Renal pelvis (tissue), 12 donors: Measurements from ENCODE around the gene DST. TPM values are rescaled to one million over a fixed set of nuclear protein-coding genes. Genes with fewer than 3 reads are reported as not detected.

Source experiments
- DNase-seq: peaks from one replicate; pipeline ENCODE4 v3.0.0-alpha.2; 2013
- long read RNA-seq, 16 experiments: transcript quantifications; one replicate each; lab custom pipeline, GENCODE V29; 2026
- polyA plus RNA-seq, 3 donors: library from polyadenylated mRNA; unstranded; fragments of 120-200 nt; gene quantifications; one replicate each; pipeline ENCODE4 v1.2.1, GENCODE V29; 2013; ENCODE audit not compliant: insufficient read length in 3 of 3

DST gene
- 100 to 1,000 TPM; 197 to 211 (median 198) TPM for polyA plus RNA-seq
- long read RNA-seq, donor 1, partial matches to known transcripts, result 5 of 10 reads
- long read RNA-seq, donor 1, other reads (novel, unspliced or antisense), result 0 of 10 reads
- long read RNA-seq, donor 2, partial matches to known transcripts, result 6 of 14 reads
- long read RNA-seq, donor 2, other reads (novel, unspliced or antisense), result 0 of 14 reads
- long read RNA-seq, donor 3, partial matches to known transcripts, result 19 of 27 reads
- long read RNA-seq, donor 3, other reads (novel, unspliced or antisense), result 0 of 27 reads
- long read RNA-seq, donor 4, partial matches to known transcripts, result 0 of 10 reads
- long read RNA-seq, donor 4, other reads (novel, unspliced or antisense), result 0 of 10 reads
- long read RNA-seq, donor 5, partial matches to known transcripts, result 0 of 2 reads
- long read RNA-seq, donor 5, other reads (novel, unspliced or antisense), result 0 of 2 reads
- long read RNA-seq, donor 6, partial matches to known transcripts, result 22 of 28 reads
- long read RNA-seq, donor 6, other reads (novel, unspliced or antisense), result 0 of 28 reads
- long read RNA-seq, donor 7, full-length matches to known transcripts, result 11 of 11 reads
- long read RNA-seq, donor 7, partial matches to known transcripts, result 0 of 11 reads
- long read RNA-seq, donor 7, other reads (novel, unspliced or antisense), result 0 of 11 reads
- long read RNA-seq, donor 8, transcript DST-211 (4 exons, 2,016 nt), result major isoform, 6 of 14 reads
- long read RNA-seq, donor 8, partial matches to known transcripts, result 5 of 14 reads
- long read RNA-seq, donor 8, other reads (novel, unspliced or antisense), result 0 of 14 reads
- long read RNA-seq, donor 9, partial matches to known transcripts, result 0 of 6 reads
- long read RNA-seq, donor 9, other reads (novel, unspliced or antisense), result 0 of 6 reads
- long read RNA-seq, donor 10, partial matches to known transcripts, result 58 of 68 reads
- long read RNA-seq, donor 10, other reads (novel, unspliced or antisense), result 0 of 68 reads
- long read RNA-seq, donor 11, full-length matches to known transcripts, result 9 of 9 reads
- long read RNA-seq, donor 11, partial matches to known transcripts, result 0 of 9 reads
- long read RNA-seq, donor 11, other reads (novel, unspliced or antisense), result 0 of 9 reads
- long read RNA-seq, donor 12, transcript DST-211 (4 exons, 2,016 nt), result major isoform, 5 of 33 reads
- long read RNA-seq, donor 12, partial matches to known transcripts, result 22 of 33 reads
- long read RNA-seq, donor 12, other reads (novel, unspliced or antisense), result 0 of 33 reads
- long read RNA-seq, donor 13, partial matches to known transcripts, result 0 of 10 reads
- long read RNA-seq, donor 13, other reads (novel, unspliced or antisense), result 0 of 10 reads
- long read RNA-seq, donor 14, full-length matches to known transcripts, result 18 of 30 reads
- long read RNA-seq, donor 14, partial matches to known transcripts, result 12 of 30 reads
- long read RNA-seq, donor 14, other reads (novel, unspliced or antisense), result 0 of 30 reads
- long read RNA-seq, donor 15, full-length matches to known transcripts, result 11 of 11 reads
- long read RNA-seq, donor 15, partial matches to known transcripts, result 0 of 11 reads
- long read RNA-seq, donor 15, other reads (novel, unspliced or antisense), result 0 of 11 reads
- long read RNA-seq, donor 16, partial matches to known transcripts, result 0 of 9 reads
- long read RNA-seq, donor 16, other reads (novel, unspliced or antisense), result 0 of 9 reads

DNA sequence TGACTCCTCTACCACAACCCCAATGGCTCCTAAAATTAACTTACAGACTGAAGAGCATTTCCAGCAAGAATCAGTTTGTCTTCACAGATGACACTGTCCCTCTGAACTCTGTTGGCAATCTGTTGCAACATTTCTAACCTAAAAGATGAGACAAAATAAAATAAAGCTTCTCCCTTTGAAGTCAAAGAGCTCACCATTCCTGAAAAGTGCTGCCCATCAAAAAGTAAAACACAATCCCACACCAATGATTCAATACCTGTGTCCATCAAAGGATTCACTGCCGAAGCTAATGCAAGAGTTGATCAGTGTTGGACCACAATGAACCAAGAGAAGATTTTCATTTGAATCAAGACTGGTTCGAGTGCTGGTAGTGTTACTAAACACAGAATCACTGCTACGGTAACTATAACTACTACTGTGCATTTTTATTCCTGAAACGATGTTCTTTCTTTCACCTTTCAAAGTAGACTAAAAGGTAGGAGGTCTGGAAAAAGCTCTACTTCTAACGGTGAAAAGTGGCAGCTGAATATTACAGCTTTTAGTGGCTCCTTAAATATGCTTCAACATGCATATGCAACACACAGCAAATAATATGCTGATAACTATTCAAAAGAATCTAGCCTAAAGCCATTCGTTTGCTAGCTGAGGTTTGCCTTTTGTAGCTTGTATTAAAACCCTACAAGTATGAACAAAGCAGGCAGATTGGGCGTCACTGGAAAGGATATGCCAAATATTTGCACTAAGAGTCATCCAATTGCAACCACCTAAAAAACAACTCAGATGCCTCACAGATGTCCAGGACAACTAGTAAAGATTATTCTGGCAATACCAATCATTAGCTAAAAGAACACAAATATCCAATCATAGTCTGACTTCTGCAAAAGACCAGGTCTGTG, at the start of gene DST:
TSS of gene DST (minus strand) at position 524 of the 896 bp plus-strand sequence.
- no peak for DNase-seq

- no peak for DNase-seq
Measured at GRCh38 chr6:56691814-56692213, 49.1 kb upstream of the DST start.

GRCh38 chr6:56691286-56691595, 48.6 kb upstream of the DST start:
- no peak for DNase-seq

DNA sequence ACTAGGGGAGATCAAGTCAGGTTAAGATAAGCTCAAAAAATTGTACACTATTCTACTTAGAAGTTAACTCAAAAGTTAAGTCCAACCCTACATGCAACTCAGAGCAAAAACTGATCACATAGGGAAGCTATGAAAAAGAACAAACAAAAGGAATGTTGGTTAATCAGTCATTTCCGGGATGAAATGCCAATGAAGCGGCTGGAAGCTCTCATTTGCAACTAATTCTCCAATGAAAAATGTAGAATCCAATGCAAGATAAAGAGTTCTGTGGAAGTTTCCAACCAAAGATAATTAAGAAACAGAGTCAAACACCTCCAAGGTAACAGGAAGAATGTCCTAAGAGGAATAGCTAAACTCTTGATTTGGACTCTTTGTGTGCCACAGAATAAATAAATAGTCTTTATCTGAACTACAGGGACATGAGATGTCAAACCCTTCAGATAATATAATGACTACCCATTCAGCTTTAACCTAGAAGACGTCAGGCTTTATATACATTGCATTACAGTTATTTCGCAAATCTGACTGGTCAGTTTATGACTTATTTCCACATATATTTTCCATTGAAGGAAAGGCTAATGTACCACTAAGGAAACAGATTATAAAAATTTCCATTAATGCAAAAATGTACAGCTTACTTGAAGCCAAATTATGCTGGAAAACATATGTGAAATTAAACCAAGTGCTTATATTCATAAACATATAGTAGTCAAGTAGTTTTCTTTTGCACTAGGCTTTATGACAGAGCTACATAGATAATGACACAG, 48.0 kb upstream of the DST start:
- DNase-seq, result no peak

GRCh38 chr6:56689663-56690062, 47.0 kb upstream of the DST start:
- DNase-seq, result no peak

DNA sequence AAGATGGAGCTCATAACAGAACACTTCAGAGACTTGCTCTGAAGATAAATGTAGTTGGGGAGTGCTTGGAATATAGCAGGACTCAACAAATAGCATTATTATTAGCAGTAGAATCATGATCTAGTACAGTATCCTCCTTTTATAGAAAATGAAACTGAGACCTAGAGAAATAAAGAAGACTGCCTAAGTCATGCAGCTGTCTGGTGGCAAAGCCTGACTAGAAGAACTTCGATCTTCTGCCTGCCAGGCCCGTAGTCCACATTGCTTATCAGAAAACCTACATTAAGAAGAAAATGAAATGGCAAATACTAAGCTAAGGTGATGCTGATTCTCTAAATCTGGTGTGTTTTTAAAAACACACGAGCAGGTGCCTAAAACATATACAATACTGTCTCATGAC, 46.4 kb upstream of the DST start:
- no peak for DNase-seq

DNA sequence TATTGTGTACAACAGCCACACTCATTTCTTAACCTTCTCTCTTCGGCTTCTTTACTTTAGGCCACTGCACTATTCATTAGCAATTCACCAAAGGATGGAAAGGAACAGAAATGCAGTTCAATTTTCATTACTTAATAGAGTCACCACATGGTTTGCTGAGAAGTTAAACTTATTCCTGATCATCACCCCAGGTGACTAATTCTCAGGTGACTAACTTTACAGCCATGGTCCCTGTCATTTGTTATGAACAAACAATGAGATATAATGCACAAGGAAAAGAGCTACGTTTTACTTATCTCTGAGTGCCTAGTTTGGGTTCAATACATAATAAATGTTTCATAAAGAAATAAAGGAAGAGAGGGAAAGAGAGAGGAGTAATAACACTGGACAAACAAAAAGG, 45.8 kb upstream of the DST start:
- no peak for DNase-seq

DNA sequence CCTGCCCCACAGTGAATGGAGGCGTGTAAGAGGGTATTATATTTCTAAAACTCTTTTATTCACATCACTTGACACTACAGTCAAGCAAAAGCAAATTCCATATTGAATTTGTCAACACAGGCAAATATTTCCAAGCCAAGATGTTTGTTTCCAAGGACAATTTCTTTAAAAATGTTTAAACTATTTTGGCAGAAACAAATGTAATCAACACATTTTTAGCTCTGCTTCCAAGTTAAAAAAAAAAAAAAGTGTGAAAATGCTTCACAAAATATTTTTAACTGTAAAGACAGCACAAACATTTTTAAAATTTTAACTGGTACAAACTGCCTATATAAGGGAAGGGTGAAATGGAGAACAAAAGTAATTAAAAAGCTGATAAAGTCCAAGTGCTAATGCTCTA, 44.9 kb upstream of the DST start:
- DNase-seq, result no peak

- DNase-seq, result no peak
Measured at GRCh38 chr6:56686429-56686828, 43.7 kb upstream of the DST start.

DNA sequence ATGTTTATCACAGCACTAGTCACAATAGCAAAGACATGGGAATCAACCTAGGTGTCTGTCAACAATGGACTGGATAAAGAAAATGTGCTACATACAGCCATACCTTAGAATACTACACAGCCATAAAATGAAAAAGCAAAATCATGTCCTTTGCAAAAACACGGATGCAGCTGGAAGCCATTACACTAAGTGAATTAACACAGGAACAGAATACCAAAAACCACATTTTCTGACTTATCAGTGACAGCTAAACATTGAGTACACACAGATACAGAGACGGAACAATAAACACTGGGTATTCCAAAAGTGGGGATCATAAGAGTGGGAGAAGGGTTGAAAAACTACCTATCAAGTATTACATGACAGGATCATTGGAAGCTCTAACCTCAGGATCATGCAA, 43.3 kb upstream of the DST start:
- no peak for DNase-seq

DNA sequence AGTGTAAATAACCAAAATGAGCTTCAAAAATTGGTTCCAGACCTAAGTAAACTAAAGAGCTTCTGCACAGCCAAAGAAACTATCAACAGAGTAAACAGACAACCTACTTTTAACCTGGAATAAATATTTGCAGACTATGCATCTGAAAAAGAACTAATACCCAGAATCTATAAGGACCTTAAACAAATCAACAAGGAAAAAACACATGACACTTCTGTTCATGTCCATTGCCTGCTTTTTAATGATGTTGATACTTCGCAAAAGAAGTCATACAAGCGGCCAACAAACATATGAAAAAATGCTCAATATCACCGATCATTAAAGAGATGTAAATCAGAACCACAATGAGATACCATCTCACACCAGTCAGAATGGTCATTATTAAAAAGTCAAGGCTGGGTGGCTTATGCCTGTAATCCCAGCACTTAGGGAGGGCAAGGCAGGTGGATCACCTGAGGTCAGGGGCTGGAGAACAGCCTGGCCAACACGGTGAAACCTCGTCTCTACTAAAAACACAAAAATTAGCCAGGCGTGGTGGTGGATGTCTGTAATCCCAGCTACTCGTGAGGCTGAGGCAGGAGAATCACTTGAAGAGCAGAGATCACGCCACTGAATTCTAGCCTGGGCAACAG, 42.5 kb upstream of the DST start:
- DNase-seq, result no peak

GRCh38 chr6:56684342-56685101, 41.8 kb upstream of the DST start:
- DNase-seq, result no peak

- DNase-seq, result no peak
Measured at GRCh38 chr6:56683882-56684281, 41.2 kb upstream of the DST start.

DNA sequence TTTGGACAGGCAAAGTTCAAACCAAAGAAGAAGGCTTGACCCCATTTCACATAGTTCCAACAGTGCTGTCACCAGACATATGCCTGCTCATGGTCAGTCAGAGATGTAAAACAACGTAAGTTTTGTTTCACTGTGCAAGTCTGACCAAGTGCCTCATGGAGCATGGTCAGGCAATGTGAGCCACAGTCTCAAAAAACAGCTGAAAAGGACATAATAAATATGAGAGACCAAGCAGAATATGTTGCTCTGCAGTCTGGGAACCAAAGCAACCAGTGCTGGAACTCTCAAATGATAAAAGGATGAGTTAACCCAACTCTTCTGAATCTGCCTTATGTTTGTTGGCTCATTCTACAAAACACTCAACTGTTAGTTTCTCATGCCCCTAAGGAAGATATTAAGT, 39.9 kb upstream of the DST start:
- no peak for DNase-seq

- no peak for DNase-seq
Measured at GRCh38 chr6:56677559-56677958, 34.9 kb upstream of the DST start.

GRCh38 chr6:56671651-56672461, 29.2 kb upstream of the DST start:
- DNase-seq, result no peak

DNA sequence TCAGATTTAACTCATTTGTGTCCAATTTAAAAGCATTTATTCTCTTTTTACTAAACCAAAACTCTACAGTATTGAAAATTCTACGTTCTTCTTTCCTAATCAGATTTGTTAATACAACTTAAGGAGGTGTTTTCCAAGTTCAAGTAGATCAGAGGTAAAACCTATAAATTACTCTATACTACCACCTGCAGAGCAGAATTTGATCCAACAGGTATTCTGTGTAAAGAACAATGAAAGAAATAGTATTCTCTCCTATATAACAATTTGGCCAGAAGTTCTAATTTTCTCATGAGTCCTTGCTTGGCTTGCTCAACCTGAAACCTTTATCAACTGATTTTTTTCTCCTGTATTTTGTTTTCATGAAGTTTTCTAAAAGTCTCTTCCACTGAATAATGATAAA, 28.5 kb upstream of the DST start:
- DNase-seq, result no peak
